Measurements from ENCODE around the gene DNAJB1. TPM values are rescaled to one million over a fixed set of nuclear protein-coding genes. Genes with fewer than 3 reads are reported as not detected.

Gene DNAJB1
- total RNA-seq, 2 experiments from 2014 or later = 110 to 112 TPM

GRCh38 chr19:14516746-14517438 lies 1.3 kb downstream of the DNAJB1 start:
- peak overlapping the region; percentile 94 for H3K4me3 Mint-ChIP-seq
- ChIA-PET POLR2A (interaction anchor here (0.6 to 11.2 kb wide), 13 partner anchors 9 to 153 kb away, joined by 3 to 203 read pairs (median 4); partner anchors contain the start of genes ADGRE5 and TECR), CTCF (interaction anchor here (1.0 to 5.2 kb wide), 5 partner anchors 9 to 40 kb away, joined by 3 to 75 read pairs (median 3); no protein-coding TSS in a partner anchor)
- ATAC-seq (no peak), DNase-seq (peak; percentile 51)
- no peaks in the 10 kb centered on the region for H3K9me3 Mint-ChIP-seq (ENCODE audit: insufficient read depth)
- peak overlapping the region; percentile 80 for H3K27ac Mint-ChIP-seq
- H3K36me3 Mint-ChIP-seq (ENCODE audit: low read depth) = peaks cover 50% of the 10 kb centered on the region
- peaks cover 54% of the 10 kb centered on the region for H3K4me1 Mint-ChIP-seq (ENCODE audit: low read depth)
- H3K27me3 Mint-ChIP-seq (ENCODE audit: low read depth) = no peaks in the 10 kb centered on the region

GRCh38 chr19:14516048-14516534 lies 2.1 kb downstream of the DNAJB1 start:
- H3K9me3 Mint-ChIP-seq (ENCODE audit: insufficient read depth) = no peaks in the 10 kb centered on the region
- no peak for ATAC-seq
- peaks cover 50% of the 10 kb centered on the region for H3K36me3 Mint-ChIP-seq (ENCODE audit: low read depth)
- H3K27me3 Mint-ChIP-seq (ENCODE audit: low read depth) = no peaks in the 10 kb centered on the region
- peaks cover 51% of the 10 kb centered on the region for H3K4me1 Mint-ChIP-seq (ENCODE audit: low read depth)
- peak overlapping the region; percentile 94 for H3K4me3 Mint-ChIP-seq
- POLR2A ChIA-PET = interaction anchor here (1.1 to 11.2 kb wide), 5 partner anchors 9 to 134 kb away, joined by 3 to 203 read pairs (median 6); partner anchors contain the start of genes ADGRE5 and TECR
- H3K27ac Mint-ChIP-seq = peak overlapping the region; percentile 80
- CTCF ChIA-PET = interaction anchor here (0.9 to 5.2 kb wide), 3 partner anchors 10 to 40 kb away, joined by 3 to 75 read pairs (median 10); no protein-coding TSS in a partner anchor
- no peak for DNase-seq

GRCh38 chr19:14515501-14516047 lies 2.6 kb downstream of the DNAJB1 start:
- H3K27ac Mint-ChIP-seq = peak overlapping the region; percentile 80
- POLR2A ChIA-PET = interaction anchor here (1.1 to 11.2 kb wide), 3 partner anchors 9 to 134 kb away, joined by 3 to 203 read pairs (median 3); partner anchors contain the start of gene ADGRE5
- H3K4me1 Mint-ChIP-seq (ENCODE audit: low read depth) = peaks cover 54% of the 10 kb centered on the region
- H3K36me3 Mint-ChIP-seq (ENCODE audit: low read depth) = peaks cover 50% of the 10 kb centered on the region
- peak overlapping the region; percentile 94 for H3K4me3 Mint-ChIP-seq
- ATAC-seq (no peak), DNase-seq (no peak)
- H3K9me3 Mint-ChIP-seq (ENCODE audit: insufficient read depth) = no peaks in the 10 kb centered on the region
- H3K27me3 Mint-ChIP-seq (ENCODE audit: low read depth) = no peaks in the 10 kb centered on the region
- CTCF ChIA-PET = interaction anchor here (0.9 to 5.2 kb wide), 2 partner anchors 9 to 41 kb away, joined by 3 to 75 read pairs; no protein-coding TSS in a partner anchor

- DNase-seq (no peak), ATAC-seq (no peak)
- Mint-ChIP-seq H3K36me3 (ENCODE audit: low read depth) (peaks cover 50% of the 10 kb centered on the region), H3K27ac (peak overlapping the region; percentile 56), H3K9me3 (ENCODE audit: insufficient read depth) (no peaks in the 10 kb centered on the region), H3K4me3 (peak overlapping the region; percentile 94), H3K27me3 (ENCODE audit: low read depth) (no peaks in the 10 kb centered on the region), H3K4me1 (ENCODE audit: low read depth) (peaks cover 49% of the 10 kb centered on the region)
- ChIA-PET POLR2A (interaction anchor here (0.6 to 11.2 kb wide), 3 partner anchors 8 to 465 kb away, joined by 3 to 203 read pairs (median 8); no protein-coding TSS in a partner anchor), CTCF (interaction anchor here (1.8 kb wide), 1 partner anchor 10 kb away, joined by 9 read pairs; no protein-coding TSS in a partner anchor)
Measured at GRCh38 chr19:14514215-14514863, 3.9 kb downstream of the DNAJB1 start.

GRCh38 chr19:14512406-14512961 lies 5.7 kb downstream of the DNAJB1 start:
- POLR2A ChIA-PET = interaction anchor here (2.0 kb wide), 1 partner anchor 9 kb away, joined by 5 read pairs; no protein-coding TSS in a partner anchor

GRCh38 chr19:14511229-14511593 lies 7.0 kb downstream of the DNAJB1 start:
- ChIA-PET CTCF (interaction anchor here (1.0 kb wide), 1 partner anchor 374 kb away, joined by 3 read pairs; the partner anchor contains the start of gene ASF1B), POLR2A (interaction anchor here (1.1 kb wide), 1 partner anchor 11 kb away, joined by 3 read pairs; no protein-coding TSS in a partner anchor)
- Mint-ChIP-seq H3K4me3 (no peak overlapping the region), H3K27ac (no peak overlapping the region), H3K4me1 (ENCODE audit: low read depth) (peaks cover 57% of the 10 kb centered on the region), H3K27me3 (ENCODE audit: low read depth) (no peaks in the 10 kb centered on the region), H3K9me3 (ENCODE audit: insufficient read depth) (no peaks in the 10 kb centered on the region), H3K36me3 (ENCODE audit: low read depth) (peaks cover 32% of the 10 kb centered on the region)
- DNase-seq = no peak
- ATAC-seq = no peak

More at GRCh38 chr19:14512406-14512961, 5.7 kb downstream of the DNAJB1 start:
- Mint-ChIP-seq H3K4me3 (no peak overlapping the region), H3K36me3 (ENCODE audit: low read depth) (peaks cover 44% of the 10 kb centered on the region), H3K27ac (no peak overlapping the region), H3K27me3 (ENCODE audit: low read depth) (no peaks in the 10 kb centered on the region), H3K9me3 (ENCODE audit: insufficient read depth) (no peaks in the 10 kb centered on the region), H3K4me1 (ENCODE audit: low read depth) (peaks cover 50% of the 10 kb centered on the region)
- CTCF ChIA-PET = interaction anchor here (0.7 to 1.8 kb wide), 3 partner anchors 8 to 376 kb away, joined by 3 to 9 read pairs (median 3); partner anchors contain the start of gene ASF1B
- ATAC-seq = no peak
- DNase-seq = no peak

- H3K27ac Mint-ChIP-seq = no peak overlapping the region
- ChIA-PET CTCF (interaction anchor here (1.6 to 3.3 kb wide), 2 partner anchors 30 to 40 kb away, joined by 5 to 13 read pairs; no protein-coding TSS in a partner anchor), POLR2A (interaction anchor here (0.8 to 7.4 kb wide), 3 partner anchors 9 to 126 kb away, joined by 3 to 203 read pairs (median 3); partner anchors contain the start of gene DNAJB1)
- H3K27me3 Mint-ChIP-seq (ENCODE audit: low read depth) = no peaks in the 10 kb centered on the region
- H3K4me1 Mint-ChIP-seq (ENCODE audit: low read depth) = peaks cover 57% of the 10 kb centered on the region
- no peaks in the 10 kb centered on the region for H3K9me3 Mint-ChIP-seq (ENCODE audit: insufficient read depth)
- DNase-seq (no peak), ATAC-seq (no peak)
- H3K4me3 Mint-ChIP-seq = no peak overlapping the region
- peaks cover 25% of the 10 kb centered on the region for H3K36me3 Mint-ChIP-seq (ENCODE audit: low read depth)
Measured at GRCh38 chr19:14510311-14511228, 7.6 kb downstream of the DNAJB1 start.

GRCh38 chr19:14507704-14508542 lies 10.3 kb downstream of the DNAJB1 start:
- Mint-ChIP-seq H3K27me3 (ENCODE audit: low read depth) (no peaks in the 10 kb centered on the region), H3K9me3 (ENCODE audit: insufficient read depth) (no peaks in the 10 kb centered on the region), H3K4me3 (peak overlapping the region; percentile 28), H3K27ac (peak overlapping the region; percentile 94), H3K4me1 (ENCODE audit: low read depth) (peaks cover 45% of the 10 kb centered on the region), H3K36me3 (ENCODE audit: low read depth) (peaks cover under 1% of the 10 kb centered on the region)
- no peak for ATAC-seq
- CTCF ChIA-PET = interaction anchor here (1.3 to 7.0 kb wide), 14 partner anchors 10 to 291 kb away, joined by 3 to 75 read pairs (median 10); partner anchors contain the start of genes DNAJB1, GIPC1 and TECR
- POLR2A ChIA-PET = interaction anchor here (1.1 to 7.4 kb wide), 3 partner anchors 11 to 22 kb away, joined by 8 to 203 read pairs (median 13); partner anchors contain the start of genes DNAJB1, GIPC1 and TECR
- no peak for DNase-seq

GRCh38 chr19:14505488-14506239 lies 12.5 kb downstream of the DNAJB1 start:
- peak; percentile 46 for ATAC-seq
- ChIA-PET CTCF (interaction anchor here (0.9 to 7.0 kb wide), 15 partner anchors 9 to 180 kb away, joined by 3 to 75 read pairs (median 6); partner anchors contain the start of genes DNAJB1 and GIPC1), POLR2A (interaction anchor here (0.5 to 7.4 kb wide), 5 partner anchors 8 to 144 kb away, joined by 3 to 203 read pairs (median 5); partner anchors contain the start of genes DNAJB1, GIPC1 and TECR)
- H3K4me1 Mint-ChIP-seq (ENCODE audit: low read depth) = peaks cover 40% of the 10 kb centered on the region
- H3K27ac Mint-ChIP-seq = peak overlapping the region; percentile 94
- peak; percentile 80 for DNase-seq
- no peaks in the 10 kb centered on the region for H3K27me3 Mint-ChIP-seq (ENCODE audit: low read depth)
- H3K36me3 Mint-ChIP-seq (ENCODE audit: low read depth) = no peaks in the 10 kb centered on the region
- H3K9me3 Mint-ChIP-seq (ENCODE audit: insufficient read depth) = no peaks in the 10 kb centered on the region
- H3K4me3 Mint-ChIP-seq = peak overlapping the region; percentile 34
